Measurements from ENCODE around the gene PLCL2. TPM values are rescaled to one million over a fixed set of nuclear protein-coding genes. Genes with fewer than 3 reads are reported as not detected.

The PLCL2 gene
- polyA plus RNA-seq, 1 experiment, result 0.94 TPM

DNA sequence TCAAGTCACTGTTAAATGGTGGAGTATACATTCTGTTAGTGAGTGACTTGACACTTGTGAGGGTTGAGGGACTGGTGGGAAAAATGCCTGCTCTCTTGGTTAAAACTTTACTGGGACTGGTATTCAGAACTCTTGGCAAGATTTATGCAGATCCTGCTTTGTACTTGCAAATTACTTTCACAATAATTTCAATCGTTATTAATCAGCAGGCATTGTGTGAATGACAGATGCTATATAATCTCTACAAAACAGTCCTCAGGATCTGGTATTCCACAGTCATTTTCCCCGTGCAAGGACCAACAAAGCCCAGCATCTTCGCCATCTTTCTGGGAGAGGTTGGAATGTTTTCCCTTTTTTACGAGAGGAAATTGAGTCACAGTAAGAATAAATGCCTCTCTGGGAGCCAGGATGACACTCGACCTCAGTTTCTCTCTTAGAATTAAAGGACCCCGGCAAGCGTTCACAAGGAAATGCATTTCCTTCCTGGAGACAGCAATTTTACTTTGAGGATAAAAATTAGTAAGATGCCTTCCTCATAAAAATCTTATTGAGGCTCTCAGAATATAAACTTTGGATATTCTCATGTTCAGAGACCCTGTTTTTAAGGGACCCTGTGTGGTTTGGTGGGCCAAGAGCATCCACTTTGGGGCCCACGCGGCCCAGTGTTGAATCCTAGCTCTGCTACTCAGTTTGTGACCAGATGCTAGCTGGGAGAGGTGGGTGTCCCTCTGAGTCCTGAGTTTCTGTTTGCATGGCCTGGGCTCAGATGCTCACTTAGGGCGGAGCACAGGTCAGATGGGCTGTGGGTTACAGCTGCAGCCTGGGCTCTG is 45.3 kb upstream of the PLCL2 start:
- TF ChIP-seq, protein P1, sequence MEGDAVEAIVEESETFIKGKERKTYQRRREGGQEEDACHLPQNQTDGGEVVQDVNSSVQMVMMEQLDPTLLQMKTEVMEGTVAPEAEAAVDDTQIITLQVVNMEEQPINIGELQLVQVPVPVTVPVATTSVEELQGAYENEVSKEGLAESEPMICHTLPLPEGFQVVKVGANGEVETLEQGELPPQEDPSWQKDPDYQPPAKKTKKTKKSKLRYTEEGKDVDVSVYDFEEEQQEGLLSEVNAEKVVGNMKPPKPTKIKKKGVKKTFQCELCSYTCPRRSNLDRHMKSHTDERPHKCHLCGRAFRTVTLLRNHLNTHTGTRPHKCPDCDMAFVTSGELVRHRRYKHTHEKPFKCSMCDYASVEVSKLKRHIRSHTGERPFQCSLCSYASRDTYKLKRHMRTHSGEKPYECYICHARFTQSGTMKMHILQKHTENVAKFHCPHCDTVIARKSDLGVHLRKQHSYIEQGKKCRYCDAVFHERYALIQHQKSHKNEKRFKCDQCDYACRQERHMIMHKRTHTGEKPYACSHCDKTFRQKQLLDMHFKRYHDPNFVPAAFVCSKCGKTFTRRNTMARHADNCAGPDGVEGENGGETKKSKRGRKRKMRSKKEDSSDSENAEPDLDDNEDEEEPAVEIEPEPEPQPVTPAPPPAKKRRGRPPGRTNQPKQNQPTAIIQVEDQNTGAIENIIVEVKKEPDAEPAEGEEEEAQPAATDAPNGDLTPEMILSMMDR (IDR thresholded peaks at IDR 0.05; ENCODE audit: low read depth, low read length), result no peak
- Histone ChIP-seq H3K9me3 (ENCODE audit: control insufficient read depth, insufficient read depth, low read length) (no peaks in the 10 kb centered on the region), H3K27me3 (ENCODE audit: control insufficient read depth, insufficient read depth, low read length) (no peaks in the 10 kb centered on the region), H3K27ac (ENCODE audit: low read depth, low read length) (no peak overlapping the region), H3K4me3 (ENCODE audit: low read depth, low read length) (no peak overlapping the region)
- POLR2A ChIA-PET, result no interaction called here
- CTCF ChIA-PET, result no interaction called here
- DNase-seq (ENCODE audit: low read depth, low spot score), result no peak

- ChIA-PET CTCF (no interaction called here), POLR2A (no interaction called here)
- Histone ChIP-seq H3K27ac (ENCODE audit: low read depth, low read length) (no peak overlapping the region), H3K27me3 (ENCODE audit: control insufficient read depth, insufficient read depth, low read length) (no peaks in the 10 kb centered on the region), H3K9me3 (ENCODE audit: control insufficient read depth, insufficient read depth, low read length) (no peaks in the 10 kb centered on the region), H3K4me3 (ENCODE audit: low read depth, low read length) (no peak overlapping the region)
- TF ChIP-seq, protein P1 (IDR thresholded peaks at IDR 0.05; ENCODE audit: low read depth, low read length), result no peak
- DNase-seq (ENCODE audit: low read depth, low spot score), result no peak
These were observed 44.7 kb upstream of the PLCL2 start for GRCh38 chr3:16840101-16840424.

GRCh38 chr3:16841041-16841753 is 43.6 kb upstream of the PLCL2 start:
- TF ChIP-seq, protein P1 (IDR thresholded peaks at IDR 0.05; ENCODE audit: low read depth, low read length), result no peak
- POLR2A ChIA-PET, result no interaction called here
- CTCF ChIA-PET, result interaction anchor here (0.7 kb wide), 1 partner anchor 12 kb away, joined by 6 read pairs; no protein-coding TSS in a partner anchor
- DNase-seq (ENCODE audit: low read depth, low spot score), result no peak
- H3K27ac ChIP-seq (ENCODE audit: low read depth, low read length), result no peak overlapping the region
- H3K4me3 ChIP-seq (ENCODE audit: low read depth, low read length), result no peak overlapping the region
- H3K27me3 ChIP-seq (ENCODE audit: control insufficient read depth, insufficient read depth, low read length), result no peaks in the 10 kb centered on the region
- H3K9me3 ChIP-seq (ENCODE audit: control insufficient read depth, insufficient read depth, low read length), result no peaks in the 10 kb centered on the region

DNA sequence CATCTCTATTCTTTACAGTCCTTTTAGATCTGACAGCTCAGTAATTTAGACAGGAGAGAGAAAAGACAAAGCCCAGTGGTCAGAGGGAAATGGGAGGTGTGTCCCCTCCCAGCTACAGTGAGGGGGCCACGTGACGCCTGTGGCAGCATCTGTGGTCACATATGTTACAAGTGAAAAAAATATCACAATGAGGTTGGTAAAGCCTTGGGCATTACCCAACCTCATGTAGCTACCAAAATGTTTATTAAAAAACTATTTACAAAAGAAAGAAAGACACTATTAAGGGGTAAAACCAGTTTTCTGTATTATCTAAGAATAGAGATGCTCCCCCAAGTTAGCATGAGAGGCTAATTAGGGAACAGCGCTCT is 42.9 kb upstream of the PLCL2 start:
- POLR2A ChIA-PET, result no interaction called here
- no peaks in the 10 kb centered on the region for H3K27me3 ChIP-seq (ENCODE audit: control insufficient read depth, insufficient read depth, low read length)
- TF ChIP-seq, protein P1 (IDR thresholded peaks at IDR 0.05; ENCODE audit: low read depth, low read length), result no peak
- no peak overlapping the region for H3K27ac ChIP-seq (ENCODE audit: low read depth, low read length)
- DNase-seq (ENCODE audit: low read depth, low spot score), result no peak
- no peaks in the 10 kb centered on the region for H3K9me3 ChIP-seq (ENCODE audit: control insufficient read depth, insufficient read depth, low read length)
- CTCF ChIA-PET, result no interaction called here
- no peak overlapping the region for H3K4me3 ChIP-seq (ENCODE audit: low read depth, low read length)

Data from AG04450 (cell line).